ENCODE measurements around the gene MROH2A.

Gene MROH2A

DNA sequence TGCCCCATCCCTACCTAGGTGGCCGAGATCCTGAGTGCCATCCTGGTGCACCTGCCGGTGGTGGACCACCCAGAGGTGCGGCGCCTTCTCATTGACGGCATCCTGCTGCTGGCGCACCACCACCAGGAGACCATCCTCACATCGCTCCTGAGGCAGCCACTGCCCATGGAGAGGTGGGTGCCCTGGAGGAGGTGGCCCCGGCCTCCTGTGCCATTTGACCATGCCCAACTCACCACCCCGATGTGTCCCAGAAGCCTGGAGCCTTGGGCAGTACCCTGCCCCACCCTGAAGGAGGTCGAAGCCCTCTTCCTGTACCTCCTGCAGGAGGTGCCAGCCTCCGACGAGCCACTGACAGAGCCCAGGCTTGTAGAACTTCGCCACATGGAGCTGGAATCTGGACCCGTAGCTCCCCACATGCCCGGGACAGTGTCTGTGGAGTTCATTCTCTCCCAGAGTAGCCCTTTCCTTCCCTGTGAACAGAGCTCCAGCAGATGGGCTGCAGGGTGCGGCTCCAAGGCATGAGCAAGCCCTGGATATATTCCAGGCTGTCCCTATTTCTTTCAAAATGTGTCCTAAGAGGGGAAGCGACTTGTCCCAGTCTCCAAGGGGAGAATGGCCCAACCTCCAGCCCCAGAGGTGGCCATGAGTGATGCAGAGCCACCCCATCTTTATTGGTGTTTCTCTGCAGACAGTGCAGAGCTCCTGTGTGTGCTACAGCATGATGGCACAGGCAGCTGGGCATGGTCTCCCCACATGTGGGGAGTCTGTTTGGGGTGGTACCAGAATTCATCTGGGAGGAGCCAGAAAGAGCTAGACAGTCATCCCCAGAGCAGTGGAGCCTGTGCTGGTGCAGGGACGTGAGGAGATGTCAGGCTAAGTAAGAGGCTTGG, 42.0 kb downstream of the MROH2A start:
- DNase-seq: peak; percentile 4

DNA sequence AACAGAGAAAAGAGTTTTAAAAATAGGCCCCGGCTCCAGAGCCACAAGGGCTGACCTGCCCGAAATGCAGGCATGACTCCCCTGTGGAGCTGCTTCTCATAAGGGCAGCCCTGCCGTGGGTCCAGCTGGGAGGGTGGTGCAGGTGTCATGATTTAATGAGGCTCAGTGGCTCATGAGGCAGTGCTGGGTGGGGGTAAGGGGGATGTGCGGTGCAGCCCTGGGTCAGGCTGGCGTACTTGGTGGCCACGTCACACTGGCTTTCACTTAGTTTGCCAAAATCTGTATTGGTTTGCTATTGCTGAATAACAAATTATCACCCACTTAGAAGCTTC, 42.6 kb downstream of the MROH2A start:
- DNase-seq: peak; percentile 21

DNA sequence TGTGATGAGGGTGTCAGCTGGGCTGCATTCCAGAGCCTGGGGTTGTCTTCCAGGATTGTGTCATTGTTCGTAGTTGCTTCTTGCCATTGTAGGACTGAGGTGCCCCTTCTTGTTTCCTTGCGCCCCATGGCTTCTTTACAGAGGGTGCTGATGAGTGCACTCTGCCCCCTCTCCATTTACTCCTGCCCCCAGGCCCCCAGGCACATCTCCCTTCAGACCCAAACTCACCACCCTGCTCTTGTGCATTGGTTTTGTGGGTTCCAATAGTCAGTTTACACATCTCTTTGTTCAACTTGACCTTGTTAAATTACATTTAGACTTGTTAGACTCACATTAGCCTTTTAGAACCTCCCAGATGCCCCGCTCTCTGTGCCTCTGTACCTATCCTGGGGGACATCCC, 43.1 kb downstream of the MROH2A start:
- DNase-seq: peak; percentile 12

DNA sequence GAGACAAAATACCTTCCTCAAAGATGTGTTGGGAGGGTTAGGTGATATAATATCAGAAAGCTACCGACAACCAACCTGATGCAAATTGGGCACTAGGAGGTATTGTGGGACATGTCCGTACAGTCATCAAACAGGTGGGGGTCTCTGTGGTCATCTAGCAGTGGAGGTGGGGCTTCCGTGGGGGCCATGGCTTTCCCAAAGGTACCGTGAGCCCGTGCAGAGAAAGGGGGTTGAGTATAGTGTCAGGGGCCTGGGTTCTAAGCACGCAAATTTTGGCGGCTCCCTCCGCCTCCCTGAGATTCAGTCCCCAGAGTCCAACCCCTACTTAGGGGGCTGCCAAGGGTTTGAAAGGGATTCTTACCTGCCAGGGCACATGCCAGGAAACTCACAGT, 43.6 kb downstream of the MROH2A start:
- DNase-seq: peak; percentile 14

DNA sequence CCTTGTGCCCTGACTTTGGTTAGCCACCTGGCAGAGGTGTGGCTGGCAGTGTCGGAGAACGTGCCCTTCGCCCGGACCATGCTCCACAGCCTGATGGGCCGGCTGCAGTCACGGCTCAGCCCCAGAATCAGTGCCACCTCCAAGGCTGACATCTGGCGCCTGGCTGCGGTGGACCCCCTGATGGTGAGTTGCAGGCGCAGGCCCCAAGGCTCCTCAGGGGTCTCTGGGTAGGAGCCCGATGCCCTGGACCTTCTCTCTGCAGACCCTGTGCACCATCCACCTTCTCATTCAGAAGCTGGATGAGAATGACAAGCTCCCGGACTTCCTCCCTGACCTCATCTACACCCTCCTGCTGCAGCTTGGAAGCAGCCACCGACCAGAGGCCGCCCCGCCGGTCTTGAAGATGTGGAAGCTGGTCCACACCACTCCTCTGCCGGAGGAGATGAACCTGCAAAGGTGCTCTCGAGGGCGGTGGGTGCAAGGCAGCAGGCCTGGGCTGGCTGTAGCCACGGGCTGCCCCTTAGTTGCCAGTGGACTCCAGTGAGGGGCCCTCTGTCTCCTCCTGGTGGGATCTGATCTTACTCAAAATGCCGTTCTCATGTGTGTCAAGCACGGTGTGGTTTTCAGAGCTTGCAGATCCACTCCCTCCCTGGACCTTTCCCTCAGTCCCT, 44.1 kb downstream of the MROH2A start:
- DNase-seq: peak; percentile 16

DNA sequence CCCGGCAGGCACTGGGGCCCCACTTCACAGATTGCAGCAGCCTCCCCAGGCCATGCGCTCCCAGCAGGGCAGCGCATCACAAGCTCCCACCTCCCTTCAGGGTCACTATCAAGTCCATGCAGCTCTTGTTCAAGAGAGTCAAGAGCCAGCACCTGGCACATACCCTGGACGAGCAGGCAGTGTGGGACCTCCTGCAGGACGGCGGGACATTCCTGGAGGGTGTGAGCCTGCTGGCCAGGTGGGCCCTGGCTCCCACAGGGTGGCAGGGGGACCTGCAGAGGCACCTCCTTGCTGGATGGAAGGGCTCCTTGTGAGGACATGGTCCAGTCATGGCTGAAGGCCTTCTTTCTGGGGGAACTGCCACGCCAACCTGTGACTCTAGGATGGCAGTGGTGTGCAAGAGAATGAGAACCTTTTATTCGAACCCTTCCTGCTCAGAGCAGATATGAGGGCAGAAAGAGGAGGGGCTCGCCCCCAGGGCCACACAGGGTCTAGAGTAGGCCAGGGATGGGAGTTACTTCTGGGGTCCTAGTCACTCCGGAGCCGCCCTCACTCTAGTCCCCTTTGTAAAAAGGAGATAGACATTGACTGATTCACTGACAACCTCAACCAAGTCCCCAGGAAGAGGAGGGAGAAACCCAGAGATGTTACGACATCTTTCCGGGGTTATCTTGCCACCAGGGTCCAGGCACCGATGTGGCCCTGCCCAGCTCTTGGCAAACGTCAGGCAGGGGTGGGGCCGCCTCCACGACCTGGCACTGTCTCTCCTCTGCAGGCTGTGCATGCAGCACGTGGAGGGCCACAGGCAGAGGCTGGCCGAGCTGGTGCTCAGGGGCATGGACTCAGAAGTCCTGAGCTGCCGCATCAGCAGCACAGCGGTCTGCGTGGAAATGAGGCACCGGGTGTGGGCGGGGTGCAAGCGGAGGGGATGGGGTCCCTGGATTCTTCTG, 44.9 kb downstream of the MROH2A start:
- DNase-seq: peak; percentile 12

DNA sequence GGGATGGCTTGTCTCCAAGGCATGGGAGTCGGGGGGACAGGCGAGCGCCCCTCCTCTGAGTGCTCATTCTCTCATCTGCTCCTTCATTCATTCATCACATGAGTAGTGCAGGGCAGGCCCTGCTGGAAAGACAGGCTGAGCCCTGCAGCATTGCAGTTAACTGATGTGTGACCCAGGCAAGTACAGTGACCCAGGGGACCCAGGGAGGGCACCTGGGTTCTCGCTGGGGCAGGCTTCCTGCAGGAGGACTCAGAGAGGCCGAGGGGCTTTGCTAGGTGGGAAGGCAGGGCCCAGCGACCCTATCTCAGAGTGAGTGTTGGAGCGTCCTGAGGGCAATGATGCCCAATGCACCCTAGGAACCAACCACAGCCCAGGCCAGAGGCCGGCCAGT, 45.6 kb downstream of the MROH2A start:
- DNase-seq: no peak

DNA sequence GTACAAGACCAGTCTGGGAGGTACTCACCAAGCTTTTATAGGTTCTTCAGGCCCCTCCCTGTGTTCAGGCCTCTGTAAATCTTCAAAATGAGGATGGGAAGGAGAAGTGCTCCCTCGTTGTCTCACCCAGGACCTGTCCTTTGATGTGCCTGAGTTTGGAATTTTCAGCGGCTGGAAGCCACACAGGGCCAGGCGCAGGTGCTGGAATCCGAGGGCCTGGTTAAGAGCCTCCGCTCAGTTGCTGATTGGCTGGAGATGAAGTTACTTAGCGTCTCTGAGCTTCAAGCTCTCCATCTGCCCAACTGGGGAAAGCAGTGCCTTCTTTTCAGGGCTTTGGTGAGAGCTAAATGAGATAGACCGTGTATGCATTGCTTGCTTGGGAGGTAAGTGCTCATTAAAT, 46.2 kb downstream of the MROH2A start:
- peak; percentile 7 for DNase-seq

DNA sequence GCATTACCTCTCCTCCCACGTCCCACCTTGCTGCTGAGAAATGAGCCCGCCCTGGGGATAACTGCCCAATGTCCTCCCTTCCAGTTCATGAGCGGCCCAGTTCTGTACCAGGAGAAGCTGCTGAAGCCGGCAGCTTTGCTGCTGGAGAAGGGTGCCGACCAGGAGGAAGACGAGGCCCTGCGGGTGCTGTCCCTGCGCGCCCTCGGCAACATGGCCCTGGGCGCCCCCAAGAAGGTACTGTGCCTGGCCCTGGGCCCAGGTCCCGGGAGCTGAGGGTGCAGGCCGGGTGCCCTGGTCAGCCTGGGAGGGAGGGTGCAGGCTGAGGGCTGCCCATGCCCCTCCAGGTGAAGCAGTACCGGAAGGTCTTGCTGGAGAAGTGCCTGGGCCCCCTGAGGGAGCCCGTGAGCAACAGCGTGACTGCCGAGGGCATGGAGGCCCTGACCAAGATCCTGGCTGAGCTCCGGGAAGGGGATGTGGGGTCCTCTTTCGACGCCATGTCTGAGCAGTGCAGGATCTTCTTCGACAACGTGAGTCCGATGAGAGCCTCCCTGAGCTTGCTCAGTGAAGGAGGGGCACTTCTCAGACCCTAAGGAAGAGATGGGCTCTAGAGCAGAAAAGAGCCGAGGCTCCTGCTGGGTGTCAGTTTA, 50.5 kb downstream of the MROH2A start:
- peak; percentile 28 for DNase-seq

DNA sequence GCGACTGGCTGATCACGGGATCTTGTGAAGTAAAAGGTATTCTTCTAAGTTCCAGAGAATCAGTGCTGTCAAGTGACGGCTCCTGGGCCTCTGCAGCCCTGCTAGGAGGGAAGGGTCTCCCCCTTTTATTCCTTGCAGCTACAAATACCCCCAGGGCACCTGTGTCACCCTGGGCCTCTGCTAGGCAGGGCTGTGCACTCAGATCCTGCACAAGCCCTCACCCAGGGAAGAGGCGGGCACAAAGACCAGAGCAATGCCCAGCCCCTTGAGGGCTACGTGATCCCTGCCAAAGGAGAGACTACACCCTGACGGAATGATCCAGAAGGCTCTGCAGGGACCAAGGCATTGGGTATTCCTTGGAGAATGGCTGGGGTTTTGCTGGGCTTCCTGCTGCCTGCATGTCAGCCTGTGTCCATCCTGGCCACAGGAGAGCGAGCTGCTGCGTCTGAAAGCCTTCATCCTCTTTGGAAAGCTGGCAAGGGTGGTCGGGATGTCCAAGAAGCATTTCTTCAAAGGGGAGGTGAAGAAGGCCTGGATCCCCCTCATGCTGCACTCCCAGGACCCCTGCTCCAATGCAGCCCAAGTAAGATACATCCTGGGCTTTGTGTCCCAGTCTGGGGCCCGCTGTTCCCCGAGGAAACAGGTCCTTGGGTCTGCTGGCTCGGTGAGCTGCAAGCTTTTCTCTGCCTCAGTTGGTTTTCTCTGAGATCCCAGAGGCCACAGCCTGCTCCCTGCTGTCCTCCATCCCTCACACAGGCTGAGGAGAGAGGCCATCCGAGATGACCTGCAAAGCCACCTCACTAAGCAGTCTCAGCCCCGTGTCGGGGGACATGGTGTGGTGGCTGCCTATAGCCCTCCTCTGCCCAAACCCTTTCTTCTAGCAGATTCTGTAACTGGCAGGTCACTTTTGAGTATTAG, 51.3 kb downstream of the MROH2A start:
- peak; percentile 27 for DNase-seq

DNA sequence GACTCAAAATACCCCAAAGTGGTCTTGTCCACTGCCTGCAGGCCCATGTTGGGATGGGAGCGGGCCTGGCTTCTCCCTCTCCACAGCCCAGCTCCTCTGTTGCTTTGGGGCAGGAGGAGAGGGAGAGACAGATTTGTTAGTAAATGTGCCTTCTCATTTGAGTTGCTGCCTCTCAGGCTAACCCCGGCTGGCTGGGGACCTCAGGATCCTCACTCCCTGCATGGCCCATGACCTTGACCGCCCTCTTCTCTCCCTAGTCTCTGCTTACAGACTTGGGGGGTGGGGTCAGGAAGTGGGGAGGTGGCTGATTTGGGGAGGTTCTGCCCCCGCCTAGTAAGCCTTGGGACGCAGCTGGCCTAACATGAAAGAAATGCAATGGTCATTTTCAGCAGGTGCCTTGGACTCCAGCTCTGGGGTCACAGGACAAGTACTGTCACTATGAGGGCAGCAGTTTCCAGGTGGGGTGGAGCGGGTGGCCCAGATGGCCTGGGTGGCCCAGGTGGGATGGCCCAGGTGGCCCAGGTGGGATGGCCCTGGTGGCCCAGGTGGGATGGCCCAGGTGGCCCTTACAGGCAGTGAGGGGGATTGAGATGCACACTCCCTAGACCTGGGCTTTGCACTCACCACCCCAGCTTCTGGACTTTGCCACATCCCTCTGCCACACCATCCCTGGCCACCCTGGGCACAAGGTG, 52.1 kb downstream of the MROH2A start:
- DNase-seq: peak; percentile 26

DNA sequence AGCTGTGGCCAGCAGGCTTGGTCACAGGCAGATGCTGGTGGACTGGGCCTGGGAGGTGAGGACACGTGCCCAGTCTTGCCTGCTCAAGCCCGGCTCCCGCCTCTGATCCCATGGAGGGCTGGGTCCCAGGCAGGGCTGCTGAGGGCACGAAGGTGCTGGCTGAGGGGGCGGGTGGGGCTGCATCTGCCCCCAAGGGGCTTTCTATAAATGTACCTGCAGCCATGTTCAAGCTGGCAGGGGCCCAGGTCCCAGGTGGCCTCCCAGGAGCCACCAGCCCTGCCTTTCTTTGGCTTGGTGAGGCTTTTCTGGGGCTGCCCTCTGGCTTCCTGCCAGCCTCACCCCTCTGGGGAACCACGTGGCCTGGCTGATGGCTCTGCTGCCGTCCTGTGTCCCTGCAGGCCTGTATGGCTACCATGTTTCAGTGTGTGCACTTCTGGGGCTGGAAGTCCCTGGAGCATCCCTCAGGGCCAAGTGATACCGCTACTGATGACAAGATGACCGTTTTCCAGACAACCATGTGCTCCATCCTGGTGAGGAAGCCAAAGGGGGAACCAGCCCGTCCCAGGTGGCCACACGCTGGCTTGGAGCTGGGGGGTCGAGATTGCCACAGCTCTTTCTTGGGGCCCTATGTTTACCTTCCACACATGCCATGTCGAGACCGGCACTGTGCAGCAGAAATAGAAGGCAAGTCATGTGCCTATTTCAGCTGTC, 53.0 kb downstream of the MROH2A start:
- peak; percentile 23 for DNase-seq

DNA sequence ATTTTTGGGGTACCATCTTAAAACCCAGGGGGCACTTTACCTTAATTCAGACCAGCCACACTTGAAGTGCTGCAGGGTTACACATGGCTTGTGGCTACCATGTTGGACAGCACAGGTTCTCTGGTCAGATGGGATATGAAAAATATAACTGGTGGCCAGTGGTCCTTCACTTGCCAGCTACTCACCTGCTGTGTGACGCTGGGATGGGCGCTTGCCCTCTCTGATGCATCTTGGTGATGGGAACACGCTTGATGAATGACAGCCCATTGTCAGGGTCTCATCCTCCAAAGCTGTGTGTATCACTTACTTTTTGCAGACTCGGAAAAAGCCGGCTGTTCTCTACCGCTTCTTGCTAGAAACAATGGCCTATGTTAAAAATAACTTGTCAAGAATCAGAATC, 53.7 kb downstream of the MROH2A start:
- DNase-seq: peak; percentile 3

DNA sequence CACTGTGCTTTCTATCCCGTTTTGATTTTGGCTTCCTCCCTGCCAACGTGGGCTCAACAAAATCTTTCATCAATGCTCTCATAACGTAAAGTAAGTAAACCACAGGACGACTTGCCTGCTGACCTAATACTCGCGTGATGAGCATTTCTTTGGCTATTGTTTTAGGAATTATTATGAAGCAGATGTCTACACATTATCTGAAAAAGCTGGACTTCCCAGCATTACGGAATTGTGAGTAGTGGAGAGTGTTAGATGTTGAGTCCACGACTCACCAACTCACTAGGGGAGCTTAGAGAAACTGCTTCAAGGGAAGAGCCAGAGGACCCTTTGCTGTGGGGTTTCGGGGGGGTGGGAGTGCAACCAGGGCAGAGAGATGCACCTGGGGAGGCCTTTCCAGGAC, 54.3 kb downstream of the MROH2A start:
- DNase-seq: no peak

DNA sequence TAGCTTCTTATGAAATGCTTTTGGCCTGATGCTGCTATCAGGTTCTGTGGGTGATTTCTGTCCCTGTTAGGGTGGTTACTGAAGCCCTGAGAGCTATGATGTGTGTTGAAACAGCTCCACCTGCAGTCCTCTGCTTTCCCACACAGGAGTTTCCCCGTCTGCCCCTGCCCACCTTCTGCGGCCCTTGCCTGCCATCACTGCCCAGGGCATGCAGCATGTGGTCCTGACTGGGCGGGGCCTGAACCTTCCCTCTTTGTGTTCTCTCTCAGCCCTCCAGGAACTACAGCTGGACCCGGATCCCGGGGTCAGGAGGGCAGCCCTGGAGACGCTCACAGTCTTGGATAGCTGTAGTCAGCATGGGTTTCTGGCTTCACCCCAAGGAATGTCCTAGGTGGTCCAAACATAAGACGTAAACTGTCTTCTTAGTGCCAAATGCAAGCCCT, 54.8 kb downstream of the MROH2A start:
- DNase-seq: peak; percentile 26

DNA sequence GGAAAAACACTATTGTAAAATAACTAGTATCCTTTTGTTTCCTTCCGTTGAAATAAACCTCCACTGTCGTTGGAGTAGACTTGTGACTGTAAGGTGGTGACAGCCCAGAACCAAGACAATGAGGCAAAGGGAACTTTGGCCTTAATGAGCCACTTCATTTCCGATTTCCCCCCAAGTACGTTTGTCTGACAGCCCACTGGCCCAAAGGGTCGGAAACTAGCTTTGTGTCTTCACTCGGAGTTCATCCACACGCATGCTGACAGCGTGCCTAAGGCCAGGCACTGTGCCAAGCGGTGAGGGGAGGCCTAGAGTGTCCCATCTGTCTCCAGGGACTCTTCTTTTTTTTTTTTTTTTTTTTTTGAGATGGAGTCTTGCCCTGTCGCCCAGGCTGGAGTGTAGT, 55.2 kb downstream of the MROH2A start:
- DNase-seq: peak; percentile 1

DNA sequence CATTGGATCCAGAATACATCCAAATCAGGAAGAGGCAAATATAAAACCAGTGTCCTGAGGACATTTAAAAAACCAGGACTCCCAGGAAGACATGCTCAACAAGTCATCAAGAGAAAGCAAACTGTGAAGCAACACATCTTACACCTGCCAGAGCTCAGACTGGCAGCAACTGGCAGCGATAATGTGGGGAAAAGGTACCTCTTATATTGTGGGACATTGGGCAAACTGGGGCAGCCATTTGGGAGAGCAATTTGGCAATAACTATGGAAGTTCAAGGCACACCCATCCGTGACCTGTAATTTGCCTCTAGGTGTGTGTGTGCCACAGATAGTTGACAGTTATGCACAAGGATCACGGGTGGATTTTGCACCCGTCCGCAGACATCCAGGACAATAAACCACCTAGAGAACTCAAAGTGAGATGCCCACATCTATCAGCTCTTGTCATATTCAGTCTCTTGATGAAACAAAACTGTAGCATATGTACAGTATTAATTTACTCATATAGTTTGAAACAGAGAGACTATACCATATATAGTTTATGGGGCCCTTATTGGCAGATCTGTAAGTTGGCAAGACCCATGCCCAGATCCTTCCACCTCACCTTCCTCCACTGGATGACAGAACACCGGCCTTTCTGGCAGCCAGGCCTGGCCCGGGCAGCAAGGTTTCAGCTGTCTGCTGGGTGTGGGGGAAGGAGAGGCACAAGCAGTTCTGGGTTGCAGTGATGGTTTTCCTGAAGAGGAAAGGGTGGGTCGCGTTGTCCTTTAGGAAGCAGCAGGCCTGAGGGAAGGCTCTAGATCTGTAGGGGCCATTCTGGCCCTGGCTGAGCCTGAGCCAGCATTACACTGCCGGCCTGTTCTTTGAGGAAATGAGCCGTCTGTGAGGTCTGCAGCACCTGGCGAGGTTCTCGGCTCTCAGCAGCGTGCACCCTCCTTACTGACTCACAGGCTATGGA, 57.4 kb downstream of the MROH2A start:
- DNase-seq: no peak

DNA sequence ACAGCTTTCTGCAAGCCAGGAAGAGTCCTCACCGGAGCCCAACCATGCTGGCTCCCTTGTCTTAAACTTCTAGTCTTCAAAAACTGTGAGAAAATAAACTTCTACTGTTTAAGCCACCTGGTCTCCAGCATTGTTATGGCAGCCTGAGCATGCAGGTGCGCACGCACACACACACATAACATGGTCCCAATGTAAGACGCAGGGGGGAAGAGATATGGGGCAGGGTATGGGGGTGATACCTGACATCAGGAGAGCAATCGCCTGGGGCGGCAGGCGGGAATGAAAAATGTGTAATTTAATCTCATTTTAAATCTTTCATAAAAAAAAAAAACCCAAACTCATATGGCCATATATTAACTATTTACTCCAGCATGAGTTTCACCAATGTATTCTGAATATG, 58.2 kb downstream of the MROH2A start:
- DNase-seq: no peak

DNA sequence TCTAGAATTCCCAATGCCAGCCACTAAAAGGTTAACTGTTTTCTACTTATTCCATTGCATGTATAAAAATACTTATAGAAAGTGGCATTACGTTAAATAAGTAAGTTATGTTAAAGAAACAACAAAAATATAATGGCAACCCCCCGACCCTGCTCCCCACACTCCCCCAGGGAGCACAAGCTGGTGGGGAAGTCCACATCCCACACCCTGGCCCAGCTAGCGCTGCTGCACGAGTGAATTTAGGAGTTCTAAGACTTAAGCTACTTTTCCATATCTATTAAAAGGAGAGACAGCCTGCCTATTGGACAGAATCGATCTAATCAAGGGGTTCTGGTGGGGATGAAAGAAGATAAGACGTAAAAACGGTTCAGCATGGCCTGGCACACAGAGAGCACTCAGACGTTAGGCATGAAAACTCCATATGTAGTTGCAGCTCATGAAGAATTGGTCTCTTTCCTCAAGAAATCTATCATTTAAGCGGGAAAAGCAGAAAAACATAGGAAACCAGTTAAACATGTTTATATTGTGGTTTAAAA, 59.6 kb downstream of the MROH2A start:
- DNase-seq: no peak
